ENCODE data around the gene DDX56.

DNA sequence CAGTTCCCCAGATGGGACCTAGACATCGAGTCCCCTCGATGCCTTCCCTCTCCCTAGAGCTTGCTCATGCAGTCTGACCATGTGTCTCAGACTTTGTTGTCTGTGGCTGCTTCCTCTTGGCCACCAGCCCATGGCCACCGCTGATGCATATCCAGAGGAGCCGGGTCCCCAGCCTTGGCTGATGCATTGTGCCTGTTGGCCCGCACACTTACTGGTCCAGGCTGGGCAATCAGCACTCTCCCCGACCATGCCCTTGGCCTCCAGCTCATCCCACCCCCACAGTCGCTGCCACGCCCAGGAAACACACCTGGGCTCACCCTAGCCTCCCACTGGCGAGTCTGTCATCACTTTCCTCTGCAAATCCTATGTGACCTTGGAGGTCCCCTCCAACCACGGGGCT, 42.7 kb downstream of the DDX56 start:
- TF ChIP-seq, protein P1, sequence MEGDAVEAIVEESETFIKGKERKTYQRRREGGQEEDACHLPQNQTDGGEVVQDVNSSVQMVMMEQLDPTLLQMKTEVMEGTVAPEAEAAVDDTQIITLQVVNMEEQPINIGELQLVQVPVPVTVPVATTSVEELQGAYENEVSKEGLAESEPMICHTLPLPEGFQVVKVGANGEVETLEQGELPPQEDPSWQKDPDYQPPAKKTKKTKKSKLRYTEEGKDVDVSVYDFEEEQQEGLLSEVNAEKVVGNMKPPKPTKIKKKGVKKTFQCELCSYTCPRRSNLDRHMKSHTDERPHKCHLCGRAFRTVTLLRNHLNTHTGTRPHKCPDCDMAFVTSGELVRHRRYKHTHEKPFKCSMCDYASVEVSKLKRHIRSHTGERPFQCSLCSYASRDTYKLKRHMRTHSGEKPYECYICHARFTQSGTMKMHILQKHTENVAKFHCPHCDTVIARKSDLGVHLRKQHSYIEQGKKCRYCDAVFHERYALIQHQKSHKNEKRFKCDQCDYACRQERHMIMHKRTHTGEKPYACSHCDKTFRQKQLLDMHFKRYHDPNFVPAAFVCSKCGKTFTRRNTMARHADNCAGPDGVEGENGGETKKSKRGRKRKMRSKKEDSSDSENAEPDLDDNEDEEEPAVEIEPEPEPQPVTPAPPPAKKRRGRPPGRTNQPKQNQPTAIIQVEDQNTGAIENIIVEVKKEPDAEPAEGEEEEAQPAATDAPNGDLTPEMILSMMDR (IDR thresholded peaks at IDR 0.05) = no peak
- no peak for TF ChIP-seq POLR2A (IDR thresholded peaks at IDR 0.05)
